DOHH2 (cell line): Measurements from ENCODE around the gene NUDT19.

Source experiments
- H3F3A ChIP-seq: fragments of 200-600 bp; sonication (generic), shearing (Covaris generic); 2 replicates; pipeline ENCODE4 v1.6.0; 2016; ENCODE audit warnings: antibody characterized with exemption, mild to moderate bottlenecking; ENCODE audit not compliant: control insufficient read depth, insufficient read depth
- H3K27ac ChIP-seq: fragments of 200-600 bp; sonication (generic); 2 replicates; pipeline ENCODE4 v1.5.1; 2014; ENCODE audit warnings: low read depth, mild to moderate bottlenecking, low read length, moderate library complexity
- H3K27me3 ChIP-seq: fragments of 200-600 bp; sonication (generic); 2 replicates; pipeline ENCODE4 v1.6.1; 2014; ENCODE audit warnings: mild to moderate bottlenecking, low read length, mixed read lengths; ENCODE audit not compliant: control insufficient read depth
- H3K36me3 ChIP-seq: fragments of 200-600 bp; sonication (generic); 2 replicates; pipeline ENCODE4 v1.6.1; 2014; ENCODE audit warnings: mild to moderate bottlenecking, low read length, moderate library complexity, mixed read lengths; ENCODE audit not compliant: control insufficient read depth
- H3K4me1 ChIP-seq: fragments of 200-600 bp; sonication (generic); 2 replicates; pipeline ENCODE4 v1.6.1; 2014; ENCODE audit warnings: mild to moderate bottlenecking, low read length, mixed read lengths; ENCODE audit not compliant: control insufficient read depth
- H3K4me2 ChIP-seq: fragments of 200-600 bp; sonication (generic); 2 replicates; pipeline ENCODE4 v1.6.0; 2014; ENCODE audit warnings: mild to moderate bottlenecking, low read length, moderate library complexity
- H3K4me3 ChIP-seq: fragments of 200-600 bp; sonication (generic); 2 replicates; pipeline ENCODE4 v1.5.1; 2014; ENCODE audit warnings: mild to moderate bottlenecking, low read length, mixed read lengths
- H3K79me2 ChIP-seq: fragments of 200-600 bp; sonication (generic); 2 replicates; pipeline ENCODE4 v1.6.1; 2014; ENCODE audit warnings: mild to moderate bottlenecking, low read length, mixed read lengths; ENCODE audit not compliant: control insufficient read depth
- H3K9me2 ChIP-seq: fragments of 200-600 bp; sonication (generic); replicated peaks from 2 replicates; pipeline ENCODE4 v1.6.1; 2014; ENCODE audit warnings: mild to moderate bottlenecking, low read length, mixed read lengths; ENCODE audit not compliant: control insufficient read depth
- H3K9me3 ChIP-seq: fragments of 200-600 bp; sonication (generic); 2 replicates; pipeline ENCODE4 v1.6.1; 2014; ENCODE audit warnings: antibody characterized with exemption, low read length, mixed read lengths; ENCODE audit not compliant: control insufficient read depth, insufficient read depth
- H4K20me1 ChIP-seq: fragments of 200-600 bp; sonication (generic); 2 replicates; pipeline ENCODE4 v1.6.0; 2014; ENCODE audit warnings: low read depth, mild to moderate bottlenecking, antibody characterized with exemption, low read length, moderate library complexity; ENCODE audit not compliant: control insufficient read depth, insufficient read depth
- CTCF ChIP-seq: fragments of 200-600 bp; sonication (generic); IDR thresholded peaks from one replicate; pipeline ENCODE4 v1.5.1; 2014; ENCODE audit warnings: antibody characterized with exemption, mild to moderate bottlenecking, low read depth, low read length; ENCODE audit not compliant: poor library complexity, severe bottlenecking
- EZH2phosphoT487 ChIP-seq: fragments of 200-600 bp; sonication (generic); IDR thresholded peaks from 2 replicates; pipeline ENCODE4 v1.6.1; 2017; ENCODE audit warnings: borderline replicate concordance, mild to moderate bottlenecking, antibody characterized with exemption, low read length, moderate library complexity, mixed read lengths

NUDT19 gene

GRCh38 chr19:32677657-32678056, 14.0 kb upstream of the NUDT19 start:
- Histone ChIP-seq H4K20me1 (peaks cover 11% of the 10 kb centered on the region), H3K4me2 (no peak overlapping the region), H3K27me3 (no peaks in the 10 kb centered on the region), H3K4me1 (peaks cover 23% of the 10 kb centered on the region), H3K27ac (no peak overlapping the region), H3F3A (no peaks in the 10 kb centered on the region), H3K36me3 (peaks cover 13% of the 10 kb centered on the region; the same call in 1 of the 2 replicates), H3K9me2 (no peaks in the 10 kb centered on the region), H3K79me2 (peaks cover 23% of the 10 kb centered on the region), H3K9me3 (no peaks in the 10 kb centered on the region), H3K4me3 (no peak overlapping the region)
- TF ChIP-seq CTCF: no peak
- no peak for TF ChIP-seq EZH2phosphoT487

- Histone ChIP-seq H3K4me3 (no peak overlapping the region), H3K36me3 (no peaks in the 10 kb centered on the region), H3K79me2 (no peaks in the 10 kb centered on the region), H3K9me3 (no peaks in the 10 kb centered on the region), H3K4me2 (no peak overlapping the region), H3F3A (no peaks in the 10 kb centered on the region), H4K20me1 (no peaks in the 10 kb centered on the region), H3K4me1 (peaks cover under 1% of the 10 kb centered on the region; the same call in 1 of the 2 replicates), H3K27me3 (no peaks in the 10 kb centered on the region), H3K27ac (no peak overlapping the region), H3K9me2 (no peaks in the 10 kb centered on the region)
- TF ChIP-seq CTCF (no peak), EZH2phosphoT487 (no peak)
Observed at GRCh38 chr19:32680986-32681385, 10.6 kb upstream of the NUDT19 start.

GRCh38 chr19:32682317-32682716, 9.3 kb upstream of the NUDT19 start:
- Histone ChIP-seq H3K9me2 (no peaks in the 10 kb centered on the region), H4K20me1 (no peaks in the 10 kb centered on the region), H3F3A (no peaks in the 10 kb centered on the region), H3K4me1 (no peaks in the 10 kb centered on the region), H3K27ac (no peak overlapping the region), H3K79me2 (no peaks in the 10 kb centered on the region), H3K4me2 (no peak overlapping the region), H3K27me3 (no peaks in the 10 kb centered on the region), H3K4me3 (no peak overlapping the region), H3K9me3 (no peaks in the 10 kb centered on the region), H3K36me3 (no peaks in the 10 kb centered on the region)
- TF ChIP-seq CTCF (no peak), EZH2phosphoT487 (no peak)
